HK-2 (cell line): Measurements from ENCODE around the gene NPIPB2.
"Not testable (repeated sequence)": the region's sequence is repeated elsewhere in the genome, so short reads cannot be mapped to it uniquely, and the experiment has no call there.

Source experiments
- DNase-seq: peaks from one replicate; pipeline ENCODE4 v3.0.0-alpha.2; 2018; ENCODE audit not compliant: unreplicated experiment

The NPIPB2 gene

GRCh38 chr16:11962457-11962856, 20.6 kb upstream of the NPIPB2 start:
- DNase-seq: not testable (repeated sequence)

- no peak for DNase-seq
These were observed 15.9 kb upstream of the NPIPB2 start for GRCh38 chr16:11957591-11958395.

DNA sequence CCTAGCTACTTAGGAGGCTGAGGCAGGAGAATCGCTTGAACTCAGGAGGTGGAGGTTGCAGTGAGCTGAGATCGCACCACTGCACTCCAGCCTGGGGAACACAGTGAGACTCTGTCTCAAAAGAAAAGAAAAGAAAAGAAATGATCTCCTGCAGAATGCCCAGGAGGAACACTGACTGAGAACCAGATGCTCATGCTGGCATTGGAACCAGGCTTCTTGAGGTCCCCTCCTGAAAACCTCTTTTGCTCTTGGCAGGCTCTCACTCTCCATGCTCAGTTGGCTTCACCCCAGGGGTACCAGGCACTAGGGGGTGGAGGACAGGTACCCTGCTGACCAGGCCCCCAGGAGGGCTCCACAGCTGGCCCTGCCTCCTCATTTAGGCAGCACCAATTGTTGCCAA, 14.7 kb upstream of the NPIPB2 start:
- no peak for DNase-seq

DNA sequence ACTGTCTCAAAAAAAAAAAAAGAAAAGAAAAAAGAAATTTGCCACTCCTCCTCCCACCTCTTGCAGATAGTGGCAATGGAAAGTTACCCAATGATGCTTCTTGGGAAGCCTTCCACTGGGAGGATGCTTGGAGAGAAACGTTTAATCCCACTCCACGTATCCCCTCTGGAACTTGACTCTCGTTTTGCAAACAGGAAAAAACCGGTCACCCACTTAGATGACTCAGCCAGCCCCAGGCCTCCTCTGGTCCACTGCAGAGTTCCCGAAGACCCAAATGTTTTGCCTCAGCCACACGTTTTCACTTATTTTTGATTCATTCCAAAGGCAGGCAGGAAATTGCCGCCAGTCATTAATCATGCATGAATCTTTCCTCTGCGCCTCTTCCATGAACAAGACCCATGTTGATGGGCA, 13.9 kb upstream of the NPIPB2 start:
- DNase-seq: peak; percentile 62

- DNase-seq: not testable (repeated sequence)
These were observed 11.7 kb upstream of the NPIPB2 start for GRCh38 chr16:11953576-11953975.

DNA sequence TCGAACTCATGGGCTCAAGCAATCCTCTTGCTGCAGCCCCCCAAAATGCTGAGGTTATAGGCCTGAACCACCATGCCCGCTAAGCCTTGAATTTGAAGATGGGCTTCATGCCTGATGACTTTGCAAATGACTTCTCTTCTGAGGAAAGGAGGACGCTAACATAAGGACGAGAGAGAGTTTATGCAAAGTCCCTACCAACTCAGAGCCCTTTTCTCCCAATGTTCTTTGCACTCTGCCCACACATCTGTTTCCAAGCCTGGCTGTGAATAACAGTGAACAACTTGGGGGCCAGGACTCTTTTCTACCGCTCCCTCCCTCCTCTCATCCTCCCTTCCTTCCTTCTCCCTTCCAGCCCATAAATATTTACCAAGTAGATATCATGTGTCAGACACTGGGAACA, 8.5 kb upstream of the NPIPB2 start:
- no peak for DNase-seq

DNA sequence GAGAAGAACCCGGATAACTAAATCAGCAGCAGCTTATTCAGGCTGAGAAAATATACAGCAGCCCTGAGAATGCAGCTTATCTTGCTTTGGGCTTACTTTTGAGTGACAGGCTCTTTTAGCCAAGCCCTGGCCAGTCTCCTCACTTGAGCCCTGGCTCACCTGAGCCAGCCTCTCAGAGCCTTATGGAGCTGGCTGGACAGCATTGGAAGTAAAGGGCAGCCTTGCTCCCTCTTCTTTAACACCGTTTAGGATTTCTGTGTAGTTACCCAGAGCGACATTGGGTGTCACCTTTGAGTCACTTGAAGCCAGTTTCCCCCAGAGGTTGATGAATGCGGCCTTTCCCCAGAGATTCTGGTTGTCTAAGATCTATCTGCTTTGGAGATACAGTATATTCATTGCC, 7.7 kb upstream of the NPIPB2 start:
- DNase-seq: no peak

GRCh38 chr16:11948819-11949218, 7.0 kb upstream of the NPIPB2 start:
- no peak for DNase-seq

DNA sequence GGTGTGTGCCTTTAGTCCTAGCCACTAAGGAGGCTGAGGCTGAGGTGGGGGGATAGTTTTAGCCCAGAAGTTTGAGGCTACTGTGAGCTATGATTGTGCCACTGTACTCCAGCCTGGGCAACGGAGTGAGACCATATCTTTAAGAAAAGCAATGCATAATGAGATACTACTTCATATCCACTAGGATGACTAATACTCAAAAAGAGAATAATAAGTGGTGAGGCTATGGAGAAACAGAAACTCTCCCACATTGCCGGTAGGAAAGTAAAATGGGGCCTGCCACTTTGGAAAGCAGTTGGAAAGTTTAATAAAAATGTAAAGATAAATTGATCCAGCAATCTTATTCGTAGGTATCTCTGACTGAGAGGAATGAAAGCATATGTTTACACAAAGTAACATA, 4.6 kb upstream of the NPIPB2 start:
- DNase-seq: no peak

- not testable (repeated sequence) for DNase-seq
These were observed 14.5 kb downstream of the NPIPB2 start for GRCh38 chr16:11927350-11927749.

GRCh38 chr16:11924046-11924445, 17.8 kb downstream of the NPIPB2 start:
- not testable (repeated sequence) for DNase-seq

- DNase-seq: peak; percentile 41
These were observed 25.1 kb downstream of the NPIPB2 start for GRCh38 chr16:11916524-11917285.

DNA sequence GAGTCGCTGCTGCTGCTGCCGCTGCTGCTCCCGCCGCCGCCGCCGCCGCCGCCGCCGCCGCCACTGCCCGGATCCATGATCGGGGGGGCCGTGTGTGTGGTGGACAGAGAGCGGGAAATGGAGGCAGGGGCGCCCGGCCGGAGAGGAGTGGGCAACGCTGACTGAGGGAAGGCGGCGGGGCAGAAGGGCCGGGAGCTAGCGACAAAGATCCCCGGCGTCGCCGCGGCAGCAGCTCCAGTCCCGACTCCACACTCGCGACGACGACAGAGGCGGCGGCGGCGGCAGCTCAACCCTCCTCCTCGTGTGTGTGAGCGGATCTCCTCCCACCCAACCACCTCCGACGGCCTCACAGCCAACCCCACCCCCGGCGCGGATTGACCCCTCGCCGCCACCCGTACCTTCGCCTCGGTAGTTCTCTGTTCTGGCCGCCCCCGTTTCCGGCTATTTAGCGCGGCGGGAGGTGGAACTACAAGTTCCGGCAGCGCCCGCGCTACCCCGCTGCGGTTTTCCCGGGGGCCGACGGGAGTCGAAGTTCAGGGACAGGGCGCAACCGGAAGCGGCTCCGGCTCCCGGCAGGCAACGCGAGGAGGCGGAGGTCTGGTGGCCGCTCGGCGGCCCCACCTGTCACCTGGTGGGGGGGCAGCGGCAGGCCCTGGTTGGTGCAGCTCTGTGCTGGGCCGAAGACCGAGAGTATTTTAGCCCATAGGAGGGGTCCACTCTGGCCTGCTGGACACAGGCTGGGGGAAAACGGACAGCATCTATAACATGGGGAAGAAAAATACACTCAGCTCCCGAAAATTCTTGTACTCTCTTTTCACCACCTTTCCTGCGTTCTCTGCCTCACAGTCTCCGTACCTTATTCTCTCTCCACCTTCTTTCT, 26.0 kb downstream of the NPIPB2 start, which contains the start of gene GSPT1:
GSPT1 (minus strand) TSS at position 313 of the 880 bp plus-strand sequence; CDS start at position 77, 236 bp downstream.
- peak; percentile 96 for DNase-seq

- peak; percentile 42 for DNase-seq
These were observed 26.7 kb downstream of the NPIPB2 start for GRCh38 chr16:11915114-11915643.

- peak; percentile 14 for DNase-seq
These were observed 27.4 kb downstream of the NPIPB2 start for GRCh38 chr16:11914210-11915113.

DNA sequence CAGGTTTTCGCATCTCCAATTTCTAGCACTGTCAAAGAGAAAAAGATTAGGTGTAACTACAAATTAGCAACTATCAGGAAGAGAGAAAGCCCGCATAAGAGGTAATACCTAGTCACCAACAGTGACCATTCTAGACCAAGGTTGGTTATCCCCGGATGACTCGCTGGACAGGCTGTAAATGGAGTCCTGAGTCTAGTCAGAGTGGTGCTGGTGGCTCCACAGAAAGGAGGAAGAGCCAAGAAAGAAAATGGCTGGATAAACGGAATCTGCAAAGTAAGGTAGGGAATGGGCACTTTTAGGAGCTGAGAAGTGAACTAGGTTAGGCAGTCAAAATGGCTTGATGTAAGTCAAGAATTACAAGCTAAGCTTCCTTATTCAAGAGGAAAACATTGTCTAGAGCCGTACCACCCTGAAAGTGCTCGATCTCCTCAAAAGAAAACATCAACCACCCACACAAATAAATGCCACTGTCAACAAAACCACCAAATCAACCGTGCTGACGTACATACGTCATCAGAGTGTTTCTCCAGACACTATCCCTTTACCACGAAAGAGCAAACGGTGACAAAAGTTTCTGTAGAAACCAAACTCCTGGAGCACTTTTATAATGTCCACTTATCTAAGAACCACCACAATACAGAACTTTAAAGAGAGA, 28.3 kb downstream of the NPIPB2 start:
- peak; percentile 19 for DNase-seq

DNA sequence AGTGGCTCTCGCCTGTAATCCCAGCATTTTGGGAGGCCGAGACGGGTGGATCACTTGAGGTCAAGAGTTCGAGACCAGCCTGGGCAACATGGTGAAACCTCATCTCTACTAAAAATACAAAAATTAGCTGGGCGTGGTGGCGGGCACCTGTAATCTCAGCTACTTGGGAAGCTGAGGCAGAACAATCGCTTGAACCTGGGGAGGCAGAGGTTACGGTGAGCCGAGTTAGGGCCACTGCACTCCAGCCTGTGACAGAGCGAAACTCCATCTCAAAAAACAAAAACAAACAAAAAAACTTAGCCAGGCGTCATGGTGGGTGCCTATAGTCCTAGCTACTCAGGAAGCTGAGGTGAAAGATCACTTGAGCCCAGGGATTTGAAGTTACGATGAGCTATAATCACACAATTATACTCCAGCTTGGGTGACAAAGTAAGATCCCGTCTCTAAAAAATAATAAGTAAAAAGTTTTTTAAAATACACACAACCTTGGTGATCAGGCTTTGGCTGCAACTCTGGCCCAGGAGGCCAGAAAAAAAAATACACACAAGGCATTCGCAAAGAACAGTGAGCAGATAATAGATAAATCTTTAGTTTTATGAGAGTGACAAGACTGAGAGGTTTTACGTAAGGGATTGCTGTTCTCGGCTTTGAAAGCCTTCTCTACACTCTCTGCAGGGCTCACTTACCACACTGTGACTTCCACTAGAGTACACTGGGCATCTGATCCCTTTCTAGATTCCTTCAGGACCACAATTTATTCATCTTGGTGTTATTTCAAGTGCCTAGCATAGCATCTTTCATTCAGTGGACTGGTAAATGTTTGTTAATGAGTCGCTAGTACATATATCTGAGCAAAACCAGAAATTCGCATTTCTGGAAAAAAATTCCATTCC, 31.9 kb downstream of the NPIPB2 start:
- DNase-seq: no peak

GRCh38 chr16:11907160-11907970, 34.5 kb downstream of the NPIPB2 start:
- DNase-seq: no peak
